Measurements from ENCODE around the gene EYA2. TPM values are rescaled to one million over a fixed set of nuclear protein-coding genes. Genes with fewer than 3 reads are reported as not detected.

The EYA2 gene
- total and polyA plus RNA-seq, 2 of the 4 experiments (the other 2 are of a cell fraction), result 2.3 to 5.4 TPM

DNA sequence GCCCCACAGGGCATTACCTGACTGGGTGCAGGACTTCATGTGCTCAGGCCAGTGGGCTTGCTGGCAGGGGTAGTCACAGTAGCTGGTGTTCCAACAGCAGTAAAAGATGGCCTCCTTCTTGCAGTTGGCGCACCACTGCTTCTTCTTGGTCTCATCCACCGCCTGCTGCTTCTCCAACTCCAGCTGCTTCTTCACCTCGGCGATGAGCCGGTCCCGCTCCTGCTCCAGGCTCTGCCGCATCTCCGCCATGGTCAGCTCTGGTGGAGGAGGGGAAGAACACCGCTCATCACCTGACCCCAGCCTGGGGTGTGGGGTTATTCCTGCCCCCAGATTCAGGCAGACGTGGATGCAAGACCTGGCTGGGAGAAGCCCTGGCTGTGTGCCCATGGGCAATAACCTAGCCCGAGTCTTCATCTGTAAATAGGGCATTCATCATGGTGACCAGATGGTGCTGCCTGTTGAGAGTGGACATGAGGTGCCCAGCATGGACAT is 329.7 kb downstream of the EYA2 start:
- no peak overlapping the region for H2BK5ac ChIP-seq (ENCODE audit: low read depth, low read length, poor library complexity, severe bottlenecking)
- no TSS peak for BruUV-seq (replicated peaks)
- no peaks in the 10 kb centered on the region for H4K20me1 ChIP-seq (ENCODE audit: insufficient read depth, low read length)
- DNase-seq (no peak), ATAC-seq (ENCODE audit: low read depth) (no peak)
- H3K18ac ChIP-seq (ENCODE audit: low read depth, low read length), result no peak overlapping the region
- no CpG with 5 or more reads among the region's 11 CpGs for WGBS, 2 experiments (ENCODE audit: extremely low coverage in 2 of 2, insufficient read length in 1 of 2)
- no peak overlapping the region for H2BK120ac ChIP-seq (ENCODE audit: low read depth, low read length)
- CTCF ChIA-PET, result interaction anchor here (1.1 kb wide), 1 partner anchor 160 kb away, joined by 4 read pairs; no protein-coding TSS in a partner anchor
- H3K4me3 ChIP-seq (ENCODE audit: insufficient read depth, low read depth, low read length), result no peak overlapping the region
- in situ Hi-C loops (cut with MboI; ENCODE audit: low sequenced_read_pairs) (no loop called here), intact Hi-C loops (cut with micrococcal nuclease) (no loop called here), dilution Hi-C loops (cut with HindIII; ENCODE audit: low sequenced_read_pairs, unreplicated experiment) (no loop called here)
- no peak overlapping the region for H3K4me2 ChIP-seq (ENCODE audit: low read depth, low read length)
- no peak overlapping the region for H3K27ac ChIP-seq (ENCODE audit: insufficient read depth, low read length)
- H2AFZ ChIP-seq (replicated peaks; ENCODE audit: low read length, poor library complexity), result no peak overlapping the region
- no peak overlapping the region for H3K9ac ChIP-seq (ENCODE audit: low read depth, low read length)
- no peak overlapping the region for H4K5ac ChIP-seq (ENCODE audit: low read depth, low read length)
- H2BK20ac ChIP-seq (ENCODE audit: low read depth, low read length), result no peak overlapping the region
- no peak overlapping the region for H3K4ac ChIP-seq (ENCODE audit: low read depth, low read length)
- no peaks in the 10 kb centered on the region for H3K27me3 ChIP-seq (ENCODE audit: control insufficient read depth, insufficient read depth, low read length)
- peaks cover 48% of the 10 kb centered on the region for H3K36me3 ChIP-seq (ENCODE audit: control insufficient read depth, insufficient read depth, low read length)
- H2AK9ac ChIP-seq (replicated peaks; ENCODE audit: low read depth, low read length, poor library complexity), result no peak overlapping the region
- TF ChIP-seq MXI1 (IDR thresholded peaks at IDR 0.05; ENCODE audit: borderline replicate concordance, low read depth, low read length), result no peak
- no peak for TF ChIP-seq CEBPB (IDR thresholded peaks at IDR 0.05; ENCODE audit: low read depth, low read length)
- TF ChIP-seq RCOR1 (IDR thresholded peaks at IDR 0.05; ENCODE audit: insufficient replicate concordance, low read length), result no peak
- TF ChIP-seq MAZ (IDR thresholded peaks at IDR 0.05; ENCODE audit: borderline replicate concordance, low read depth, low read length), result no peak
- TF ChIP-seq MAFK (IDR thresholded peaks at IDR 0.05; ENCODE audit: low read depth, low read length), result no peak
- TF ChIP-seq, protein P1, sequence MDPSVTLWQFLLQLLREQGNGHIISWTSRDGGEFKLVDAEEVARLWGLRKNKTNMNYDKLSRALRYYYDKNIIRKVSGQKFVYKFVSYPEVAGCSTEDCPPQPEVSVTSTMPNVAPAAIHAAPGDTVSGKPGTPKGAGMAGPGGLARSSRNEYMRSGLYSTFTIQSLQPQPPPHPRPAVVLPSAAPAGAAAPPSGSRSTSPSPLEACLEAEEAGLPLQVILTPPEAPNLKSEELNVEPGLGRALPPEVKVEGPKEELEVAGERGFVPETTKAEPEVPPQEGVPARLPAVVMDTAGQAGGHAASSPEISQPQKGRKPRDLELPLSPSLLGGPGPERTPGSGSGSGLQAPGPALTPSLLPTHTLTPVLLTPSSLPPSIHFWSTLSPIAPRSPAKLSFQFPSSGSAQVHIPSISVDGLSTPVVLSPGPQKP (IDR thresholded peaks at IDR 0.05; ENCODE audit: borderline replicate concordance, low read depth, low read length), result no peak
- TF ChIP-seq RFX5 (IDR thresholded peaks at IDR 0.05; ENCODE audit: low read depth, low read length), result no peak
- no peak for TF ChIP-seq POLR2A (IDR thresholded peaks at IDR 0.05; ENCODE audit: low read depth, low read length)
- TF ChIP-seq CHD1 (IDR thresholded peaks at IDR 0.05; ENCODE audit: low read depth, low read length), result no peak
- TF ChIP-seq, protein P2, sequence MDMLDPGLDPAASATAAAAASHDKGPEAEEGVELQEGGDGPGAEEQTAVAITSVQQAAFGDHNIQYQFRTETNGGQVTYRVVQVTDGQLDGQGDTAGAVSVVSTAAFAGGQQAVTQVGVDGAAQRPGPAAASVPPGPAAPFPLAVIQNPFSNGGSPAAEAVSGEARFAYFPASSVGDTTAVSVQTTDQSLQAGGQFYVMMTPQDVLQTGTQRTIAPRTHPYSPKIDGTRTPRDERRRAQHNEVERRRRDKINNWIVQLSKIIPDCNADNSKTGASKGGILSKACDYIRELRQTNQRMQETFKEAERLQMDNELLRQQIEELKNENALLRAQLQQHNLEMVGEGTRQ (IDR thresholded peaks at IDR 0.05; ENCODE audit: low read depth, low read length), result no peak
- TF ChIP-seq RAD21 (IDR thresholded peaks at IDR 0.05; ENCODE audit: low read length), result no peak
- TF ChIP-seq FOS (IDR thresholded peaks at IDR 0.05; ENCODE audit: low read depth, low read length), result no peak
- TF ChIP-seq NFE2L2 (IDR thresholded peaks at IDR 0.05; ENCODE audit: low read depth, low read length), result no peak
- no peak overlapping the region for H4K8ac ChIP-seq (ENCODE audit: low read depth in 2 of 2, low read length in 2 of 2)
- H3K9me3 ChIP-seq (ENCODE audit: control insufficient read depth, insufficient read depth, low read length), result no peaks in the 10 kb centered on the region
- no peaks in the 10 kb centered on the region for H3K9me1 ChIP-seq (ENCODE audit: insufficient read depth, low read length)
- no peaks in the 10 kb centered on the region for H3K4me1 ChIP-seq (ENCODE audit: control insufficient read depth, insufficient read depth, low read length)
- H2BK15ac ChIP-seq (ENCODE audit: low read depth, low read length), result no peak overlapping the region
- H4K91ac ChIP-seq (ENCODE audit: insufficient read depth, low read depth, low read length), result no peak overlapping the region
- H2AK5ac ChIP-seq (ENCODE audit: low read depth, low read length), result no peak overlapping the region
- H3K23ac ChIP-seq (ENCODE audit: low read depth, low read length), result no peak overlapping the region
- no peak overlapping the region for H3K56ac ChIP-seq (ENCODE audit: extremely low read depth, insufficient read depth, low read length)
- no peak overlapping the region for H3K14ac ChIP-seq (replicated peaks; ENCODE audit: low read depth, low read length)
- POLR2A ChIA-PET (ENCODE audit: unreplicated experiment), result no interaction called here
- H3K79me1 ChIP-seq (ENCODE audit: low read depth in 1 of 2, low read length in 2 of 2), result peaks cover 8 to 29% of the 10 kb centered on the region in 2 experiments; a peak in 3 of 4 replicates

Measured in IMR-90 (cell line).